GM18498 (cell line): ENCODE measurements around the gene SPPL2B.
A peak's percentile ranks its signal among the peaks of the same experiment; 100 is the strongest.

ENCODE experiments used
- ATAC-seq: cut with Tn5 transposase; IDR thresholded peaks from one replicate; pipeline ENCODE4 v1.9.1; 2021; ENCODE audit warnings: mild to moderate bottlenecking, moderate library complexity; ENCODE audit not compliant: unreplicated experiment

Gene SPPL2B

DNA sequence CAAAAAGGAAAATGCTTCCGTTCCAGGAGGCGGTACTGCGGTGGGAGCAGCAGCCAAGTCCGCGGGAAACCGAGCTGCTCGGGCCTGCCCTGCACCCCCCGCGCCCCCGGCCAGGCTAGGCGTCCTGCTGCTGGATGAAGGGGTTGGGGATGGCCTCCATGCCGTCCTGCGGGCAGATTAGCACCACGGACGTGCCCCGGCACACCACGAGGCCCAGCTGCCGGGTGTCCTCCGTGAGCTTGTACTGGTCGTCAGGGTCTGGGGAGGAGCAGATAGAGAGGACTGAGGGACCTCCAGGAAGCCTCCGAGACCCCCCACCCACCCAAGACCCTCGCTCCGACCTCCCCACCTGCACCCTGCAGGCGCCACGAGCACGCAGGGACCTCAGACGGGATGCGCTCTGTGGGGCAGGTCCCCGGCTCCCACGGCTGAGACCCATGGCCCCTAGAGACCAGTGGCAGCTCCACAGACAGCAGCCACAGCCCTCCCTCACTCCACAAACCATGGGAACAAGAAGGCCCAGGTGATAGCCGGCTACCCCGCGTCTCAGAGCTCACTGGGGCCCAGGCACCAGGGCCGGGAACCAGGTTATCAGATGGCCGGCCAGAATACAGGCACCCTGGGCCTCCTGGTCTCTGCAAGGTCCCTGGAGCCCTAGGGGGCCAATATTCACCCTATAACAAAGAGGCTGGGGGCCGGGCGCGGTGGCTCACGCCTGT lies 6.8 kb upstream of the SPPL2B start:
- no peak for ATAC-seq

DNA sequence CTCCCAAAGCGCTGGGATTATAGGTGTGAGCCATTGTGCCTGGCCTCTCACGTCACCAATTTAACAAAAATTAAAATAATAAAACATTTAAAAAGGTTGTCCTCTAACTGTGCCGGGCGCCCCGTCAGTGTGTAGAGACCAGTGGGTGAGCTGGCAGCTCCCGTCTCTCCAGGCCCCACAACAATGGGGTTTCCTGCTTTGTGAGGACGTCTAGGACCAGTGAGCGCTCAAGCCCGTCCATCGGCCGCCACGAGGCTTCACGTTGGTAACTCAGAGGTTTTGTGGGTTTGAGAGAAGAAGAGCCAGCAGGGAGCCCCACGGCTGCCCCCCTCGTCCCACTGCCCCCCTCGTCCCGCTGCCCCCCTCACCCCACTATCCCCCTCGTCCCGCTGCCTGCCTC lies 4.8 kb upstream of the SPPL2B start:
- ATAC-seq: no peak

DNA sequence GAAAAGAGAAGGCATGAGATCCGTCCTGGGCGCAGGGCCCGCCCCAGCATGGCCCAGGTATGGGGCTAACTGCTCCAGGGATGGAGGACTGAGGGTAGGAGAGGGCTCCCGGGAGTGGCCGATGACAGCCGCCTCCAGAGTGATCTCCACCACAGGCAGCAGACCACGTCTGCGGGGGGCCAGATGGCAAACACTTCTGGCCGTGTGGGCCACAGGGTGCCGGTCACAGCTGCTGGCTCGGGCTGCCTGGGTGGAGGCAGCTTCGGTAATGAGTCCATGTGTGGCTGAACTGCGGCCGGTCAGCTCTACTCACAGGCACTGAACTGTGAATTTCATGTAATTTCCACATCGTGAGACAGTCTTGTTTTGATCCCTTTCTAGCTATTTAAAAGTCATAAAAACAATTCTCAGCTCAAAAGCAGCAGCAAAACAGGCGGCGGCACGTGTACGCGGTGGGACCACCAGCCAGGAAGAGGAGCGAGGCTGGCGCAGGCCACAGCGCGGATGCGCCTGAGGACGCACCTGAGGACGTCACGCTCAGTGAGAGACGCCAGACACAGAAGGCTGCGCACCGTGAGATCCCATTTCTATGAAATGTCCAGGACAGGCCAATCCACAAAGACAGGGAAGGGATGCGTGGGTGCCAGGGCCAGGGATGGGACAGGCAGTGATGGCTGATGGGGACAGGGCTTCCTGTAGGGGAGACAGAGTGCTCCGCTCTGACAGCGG lies 4.1 kb upstream of the SPPL2B start:
- ATAC-seq: no peak

DNA sequence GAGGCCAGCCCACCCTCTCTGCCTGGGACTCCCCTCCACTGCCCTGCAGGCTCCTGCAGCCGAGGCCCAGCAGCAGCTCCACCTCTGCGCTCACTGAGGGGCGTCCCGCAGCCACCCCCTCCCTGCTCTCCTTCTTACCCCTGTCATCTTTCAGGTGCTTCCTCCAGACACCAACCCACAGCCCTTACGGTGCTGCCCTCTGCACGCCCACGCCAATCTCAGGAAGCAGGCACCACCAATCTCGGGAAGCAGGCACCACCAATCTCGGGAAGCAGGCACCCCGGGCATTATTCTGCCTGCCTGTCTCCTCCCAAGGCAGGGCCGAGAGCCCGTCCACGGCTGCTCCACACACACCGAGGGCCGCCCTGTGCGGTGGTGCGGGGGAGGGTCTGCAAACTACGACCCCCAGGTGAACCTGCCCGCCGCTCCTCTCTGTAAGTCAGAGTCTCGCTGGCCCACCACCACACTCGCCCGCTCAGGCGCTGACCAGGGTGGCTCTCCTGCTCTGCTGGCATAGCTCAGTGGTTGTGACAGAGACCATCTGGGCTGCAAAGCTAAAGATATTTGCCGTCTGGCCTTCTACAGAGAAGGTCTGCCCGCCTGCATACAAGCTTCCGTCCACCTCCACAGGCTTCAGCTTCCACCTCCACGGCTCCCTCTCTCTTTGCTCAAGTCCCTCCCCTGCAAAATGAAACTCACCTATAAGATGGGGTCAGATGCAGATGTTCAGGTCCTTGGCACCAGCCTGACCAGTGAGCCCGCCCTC lies 3.0 kb upstream of the SPPL2B start:
- no peak for ATAC-seq

DNA sequence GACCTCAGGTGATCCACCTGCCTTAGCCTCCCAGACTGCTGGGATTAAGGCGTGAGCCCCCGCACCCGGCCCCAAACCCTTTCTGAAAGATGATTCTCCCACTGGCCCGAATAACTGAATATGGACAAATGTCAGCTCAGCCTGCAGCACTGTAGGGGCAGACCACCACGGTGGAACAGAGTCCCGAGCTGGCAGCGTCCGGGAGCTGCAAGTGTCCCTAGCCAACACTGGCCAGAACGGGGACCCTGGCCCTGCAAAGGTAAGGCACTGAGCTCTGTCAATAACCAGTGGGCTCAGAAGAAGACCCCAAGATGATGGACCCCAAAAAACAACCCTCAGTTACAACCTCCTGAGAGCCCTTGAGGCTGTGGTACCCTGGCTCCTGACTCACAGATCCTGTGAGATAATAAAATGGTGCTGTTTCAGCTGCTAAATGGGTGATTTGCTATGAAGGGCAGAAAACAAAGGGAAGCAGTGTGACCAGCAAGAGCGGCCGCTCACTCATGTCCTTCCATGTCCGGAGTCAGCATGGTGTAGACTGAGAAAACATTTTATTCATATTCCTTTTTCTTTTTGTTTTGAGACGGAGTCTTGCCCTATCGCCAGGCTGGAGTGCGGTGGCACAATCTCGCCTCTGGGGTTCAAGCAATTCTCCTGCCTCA lies 1.7 kb upstream of the SPPL2B start:
- ATAC-seq: no peak

DNA sequence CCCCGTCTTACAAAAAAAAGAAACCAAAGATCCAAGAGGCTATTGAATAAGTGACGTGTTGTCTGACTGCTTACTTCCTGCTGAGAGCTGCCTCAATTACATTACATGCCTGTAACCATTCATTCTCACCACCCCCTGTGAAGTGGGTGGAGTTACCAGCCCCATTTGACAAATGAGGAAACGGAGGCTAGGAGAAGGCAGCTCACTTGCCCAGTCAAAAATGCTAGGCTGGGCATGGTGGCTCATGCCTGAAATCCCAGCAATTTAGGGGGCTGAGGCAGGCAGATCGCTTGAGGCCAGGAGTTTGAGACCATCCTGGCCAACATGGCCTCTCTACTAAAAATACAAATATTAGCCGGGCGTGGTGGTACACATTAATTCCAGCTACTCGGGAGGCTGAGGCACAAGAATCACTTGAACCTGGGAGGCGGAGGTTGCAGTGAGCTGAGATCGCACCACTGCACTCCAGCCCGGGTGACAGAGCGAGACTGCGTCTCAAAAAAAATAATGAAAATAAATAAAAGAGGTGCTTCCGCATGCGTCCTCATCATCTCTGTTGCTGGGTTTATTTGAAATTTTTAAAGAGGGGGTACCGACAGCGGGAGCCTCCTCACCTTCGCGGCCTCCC lies 597 bp upstream of the SPPL2B start:
- ATAC-seq: peak; percentile 36

DNA sequence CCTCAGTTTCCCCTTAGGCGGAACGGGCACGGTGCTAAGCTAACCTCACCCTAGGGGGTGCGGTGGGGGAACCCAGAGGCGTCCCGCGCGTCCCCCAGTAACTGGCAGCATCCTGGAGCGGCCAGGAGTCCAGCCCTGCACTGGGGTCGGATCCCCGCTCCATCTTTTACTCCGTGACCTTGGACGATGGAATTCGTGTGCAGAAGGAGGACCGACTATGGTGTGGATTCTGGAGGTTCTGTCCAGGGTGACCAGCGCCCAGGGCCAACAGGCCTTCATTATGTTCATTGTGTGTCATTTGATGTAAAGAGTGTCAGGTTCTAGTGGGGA lies 630 bp downstream of the SPPL2B start:
- no peak for ATAC-seq

DNA sequence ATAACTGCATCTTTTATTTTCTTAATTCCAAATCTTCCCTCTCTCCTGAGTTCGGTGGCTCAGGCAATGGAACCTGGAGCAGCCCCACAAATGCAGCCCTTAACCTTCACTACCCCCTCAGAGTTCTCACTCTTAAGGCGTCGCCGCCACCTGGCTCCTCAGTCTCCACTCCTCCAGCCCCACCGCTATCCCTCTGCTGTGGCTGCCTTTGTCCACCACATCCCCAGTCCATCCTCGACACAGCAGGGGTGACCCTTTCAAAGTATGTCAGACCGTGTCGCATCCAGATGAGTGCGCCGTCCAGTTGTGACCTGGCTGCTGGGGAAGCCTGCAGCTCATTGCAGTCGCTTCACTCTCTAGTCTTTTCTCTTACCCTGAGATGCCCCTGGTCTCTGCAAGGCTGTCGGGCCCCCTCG lies 1.0 kb downstream of the SPPL2B start:
- no peak for ATAC-seq

DNA sequence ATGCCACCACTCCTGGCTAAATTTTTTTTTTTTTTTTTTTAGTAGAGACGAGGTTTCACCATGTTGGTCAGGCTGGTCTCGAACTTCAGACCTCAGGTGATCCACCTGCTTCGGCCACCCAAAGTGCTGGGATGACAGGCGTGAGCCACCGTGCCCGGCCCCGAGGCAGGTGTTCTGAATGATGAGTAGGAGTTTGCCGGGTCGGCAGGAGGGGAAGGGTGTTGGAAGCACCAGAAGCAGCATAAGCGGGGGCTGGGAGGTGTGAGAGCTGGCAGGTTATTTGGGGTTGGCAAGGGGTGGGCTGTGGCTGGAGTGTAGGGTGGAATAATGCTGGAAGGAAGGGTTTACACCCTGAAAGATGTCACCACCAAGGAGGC lies 1.8 kb downstream of the SPPL2B start:
- no peak for ATAC-seq

DNA sequence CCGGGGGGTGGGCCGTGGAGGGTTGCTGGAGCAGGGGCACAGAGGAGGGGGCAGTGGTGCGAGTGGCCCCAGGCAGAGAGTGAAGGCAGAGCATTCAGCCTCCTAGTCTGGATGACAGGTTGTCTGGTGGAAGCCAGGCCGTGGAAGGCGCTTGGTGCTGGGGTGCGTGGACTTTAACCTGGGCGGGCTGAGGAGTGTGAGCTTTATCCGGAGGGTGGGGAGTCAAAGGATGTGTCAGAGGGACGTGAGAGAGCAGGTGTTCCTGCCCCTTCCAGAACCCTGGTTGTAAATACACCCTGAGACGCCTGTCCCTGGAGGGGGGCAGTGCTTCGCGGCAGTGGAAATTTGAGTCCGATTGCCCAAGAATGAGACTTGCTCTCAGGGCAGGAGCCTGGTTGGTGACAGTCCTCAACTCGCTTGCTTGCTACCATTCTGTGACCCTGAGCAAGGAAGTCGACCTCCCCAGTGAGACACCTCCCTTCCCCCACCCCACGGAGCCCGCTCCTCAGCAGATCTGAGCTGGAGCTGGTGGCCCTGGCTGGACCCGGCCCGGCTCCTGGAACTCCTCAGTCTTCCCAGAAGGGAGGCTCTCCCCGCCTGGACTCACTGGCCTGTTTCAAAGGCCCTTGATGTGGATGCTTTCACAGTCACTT lies 2.3 kb downstream of the SPPL2B start:
- no peak for ATAC-seq

DNA sequence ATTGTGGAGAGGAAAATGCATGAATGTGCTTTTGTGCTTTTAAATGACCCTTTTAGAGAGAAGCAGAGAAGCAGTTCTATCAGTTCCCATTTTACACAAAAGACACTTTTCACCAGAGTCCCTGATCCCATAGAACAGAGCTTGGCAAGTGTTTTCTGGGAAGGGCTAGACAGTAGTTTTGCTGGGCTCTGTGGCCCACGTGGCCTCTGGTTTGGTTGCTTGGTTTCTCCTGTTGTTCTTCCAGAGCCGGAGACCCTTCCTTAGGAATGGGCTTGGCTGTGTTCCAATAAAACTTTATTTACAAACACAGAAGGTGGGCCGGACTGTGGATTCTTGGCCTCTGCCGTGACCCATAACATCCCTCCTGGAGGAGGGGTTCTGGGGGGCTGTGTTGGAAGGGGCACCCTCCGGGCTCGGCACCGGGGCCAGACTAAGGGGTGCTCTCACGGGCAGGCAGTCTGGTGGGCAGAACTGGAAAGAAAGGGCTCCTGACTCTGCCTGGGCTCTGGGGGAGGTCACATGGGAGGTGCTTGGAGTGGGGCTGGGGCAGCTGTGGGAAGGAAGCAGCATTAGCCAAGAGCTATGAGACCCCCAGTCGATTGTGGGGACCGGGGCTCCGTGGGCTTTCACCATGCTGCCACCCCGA lies 3.2 kb downstream of the SPPL2B start:
- no peak for ATAC-seq

DNA sequence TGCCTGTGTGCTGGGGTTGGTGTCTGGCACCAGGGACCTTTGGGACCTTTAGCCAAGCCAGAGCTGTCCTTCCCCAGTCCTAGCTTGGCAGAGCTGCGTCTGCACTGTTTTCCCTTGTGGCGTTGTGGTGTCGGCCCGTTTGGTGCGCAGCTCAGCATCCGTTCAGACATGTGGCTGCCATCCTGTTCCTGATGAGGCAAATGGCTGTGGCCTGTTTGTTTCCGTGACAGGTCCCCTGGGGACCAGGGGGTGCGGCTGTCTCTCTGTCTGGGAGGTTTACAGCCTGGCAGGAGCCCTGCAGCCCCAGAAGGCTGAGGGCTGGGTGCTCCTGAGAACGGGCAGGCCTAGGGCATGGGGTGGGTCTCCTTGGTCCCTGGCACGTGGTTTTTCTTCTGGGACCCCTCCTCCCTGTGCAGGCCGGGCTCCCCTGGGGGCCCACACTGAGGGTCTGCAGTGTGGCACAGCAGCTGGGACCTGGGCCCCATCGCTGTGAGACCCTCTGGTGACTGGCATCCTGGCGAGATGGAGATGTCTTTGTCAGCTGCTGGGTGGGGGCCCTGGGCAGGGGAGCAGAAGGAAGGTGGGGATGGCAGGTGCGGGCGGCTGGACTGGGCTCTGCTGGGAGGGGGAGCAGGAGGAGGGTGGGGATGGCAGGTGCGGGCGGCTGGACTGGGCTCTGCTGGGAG lies 4.0 kb downstream of the SPPL2B start:
- ATAC-seq: no peak

DNA sequence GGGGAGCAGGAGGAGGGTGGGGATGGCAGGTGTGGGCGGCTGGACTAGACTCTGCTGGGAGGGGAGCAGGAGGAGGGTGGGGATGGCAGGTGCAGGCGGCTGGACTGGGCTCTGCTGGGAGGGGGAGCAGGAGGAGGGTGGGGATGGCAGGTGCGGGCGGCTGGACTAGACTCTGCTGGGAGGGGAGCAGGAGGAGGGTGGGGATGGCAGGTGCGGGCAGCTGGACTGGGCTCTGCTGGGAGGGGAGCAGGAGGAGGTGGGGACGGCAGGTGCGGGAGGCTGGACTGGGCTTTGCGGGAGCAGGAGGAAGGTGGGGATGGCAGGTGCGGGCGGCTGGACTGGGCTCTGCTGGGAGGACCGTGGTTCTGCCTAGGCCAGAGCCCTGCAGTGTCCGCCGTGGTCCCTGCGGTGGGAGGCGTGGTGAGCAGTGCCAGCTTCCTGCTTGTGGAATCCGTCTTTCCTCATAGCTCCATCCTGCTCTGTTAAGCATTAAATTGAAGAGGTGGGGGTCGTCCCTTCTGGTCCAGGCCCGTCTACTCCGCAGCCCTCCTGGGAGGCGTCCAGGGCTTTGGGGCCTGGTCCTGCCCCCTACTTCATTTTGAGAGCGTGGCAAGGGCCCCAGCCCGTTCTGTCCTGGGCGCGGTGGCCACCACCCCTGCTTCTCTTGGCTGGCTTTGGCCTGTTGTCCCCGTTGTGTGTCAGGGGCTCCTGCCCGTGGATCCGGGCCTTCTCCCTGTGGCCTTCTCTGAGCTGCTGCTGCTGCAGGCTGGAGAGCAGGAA lies 4.7 kb downstream of the SPPL2B start:
- ATAC-seq: no peak

DNA sequence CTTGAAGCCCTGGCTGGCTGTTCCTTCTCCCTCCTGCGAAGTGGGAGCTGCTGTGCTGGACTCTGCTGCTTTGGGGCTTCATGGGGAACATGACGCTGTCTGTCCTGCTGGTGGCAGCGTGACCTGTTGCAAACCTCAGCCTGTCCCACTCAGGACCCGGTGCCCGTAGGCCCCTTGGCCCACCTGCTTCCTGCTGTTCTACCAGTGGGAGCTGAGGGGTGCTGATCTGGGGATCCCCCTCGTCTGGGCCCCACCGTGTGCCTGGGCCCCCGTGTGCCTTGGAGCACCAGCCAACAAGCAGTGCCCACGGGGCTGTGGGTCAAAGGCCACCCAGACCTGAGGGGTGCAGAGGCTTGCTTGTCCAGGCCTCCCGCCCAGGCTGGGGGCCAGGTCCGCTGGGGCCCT lies 5.3 kb downstream of the SPPL2B start:
- no peak for ATAC-seq

DNA sequence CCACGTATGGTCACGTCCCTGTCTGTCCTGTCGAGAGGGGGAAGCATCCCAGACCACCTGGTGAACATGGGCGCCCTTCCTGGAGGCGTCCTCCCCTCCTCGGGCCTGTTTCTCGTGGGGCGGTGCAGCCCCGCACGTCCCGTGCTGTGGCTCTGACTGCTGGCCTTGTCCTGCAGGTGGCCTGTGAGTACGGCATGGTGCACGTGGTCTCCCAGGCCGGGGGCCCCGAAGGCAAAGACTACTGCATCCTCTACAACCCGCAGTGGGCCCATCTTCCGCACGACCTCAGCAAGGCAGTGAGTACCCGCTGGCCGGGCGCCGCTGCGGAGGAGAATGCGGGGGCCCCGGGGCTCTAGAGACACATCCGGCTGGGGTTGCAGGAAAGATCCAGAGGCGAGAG lies 5.9 kb downstream of the SPPL2B start:
- no peak for ATAC-seq

DNA sequence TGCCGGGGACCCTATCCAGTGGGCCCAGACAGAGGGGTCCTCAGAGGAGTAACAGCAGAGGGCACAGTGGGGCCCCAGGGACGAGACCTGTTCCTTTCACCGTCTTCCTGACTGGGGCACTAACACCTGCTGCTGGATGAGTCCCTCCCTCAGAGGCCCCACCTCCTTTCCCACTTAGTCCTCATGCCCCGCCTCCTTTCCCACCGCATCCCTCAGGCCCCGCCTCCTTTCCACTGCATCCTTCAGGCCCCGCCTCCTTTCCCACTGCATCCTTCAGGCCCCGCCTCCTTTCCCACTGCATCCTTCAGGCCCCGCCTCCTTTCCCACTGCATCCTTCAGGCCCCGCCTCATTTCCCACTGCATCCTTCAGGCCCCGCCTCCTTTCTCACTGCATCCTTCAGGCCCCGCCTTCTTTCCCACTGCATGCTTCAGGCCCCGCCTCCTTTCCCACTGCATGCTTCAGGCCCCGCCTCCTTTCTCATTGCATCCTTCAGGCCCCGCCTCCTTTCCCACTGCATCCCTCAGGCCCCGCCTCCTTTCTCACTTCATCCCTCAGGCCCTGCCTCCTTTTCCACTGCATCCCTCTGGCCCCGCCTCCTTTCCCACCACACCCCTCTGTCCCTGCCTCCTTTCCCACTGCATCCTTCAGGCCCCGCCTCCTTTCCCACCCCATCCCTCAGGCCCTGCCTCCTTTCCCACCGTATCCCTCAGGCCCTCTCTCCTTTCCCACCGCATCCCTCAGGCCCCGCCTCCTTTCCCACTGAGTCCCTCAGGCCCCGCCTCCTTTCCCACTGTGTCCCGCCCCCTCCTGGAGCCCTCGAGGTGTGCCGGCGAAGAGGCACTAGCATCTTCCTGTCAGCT lies 6.7 kb downstream of the SPPL2B start:
- no peak for ATAC-seq

DNA sequence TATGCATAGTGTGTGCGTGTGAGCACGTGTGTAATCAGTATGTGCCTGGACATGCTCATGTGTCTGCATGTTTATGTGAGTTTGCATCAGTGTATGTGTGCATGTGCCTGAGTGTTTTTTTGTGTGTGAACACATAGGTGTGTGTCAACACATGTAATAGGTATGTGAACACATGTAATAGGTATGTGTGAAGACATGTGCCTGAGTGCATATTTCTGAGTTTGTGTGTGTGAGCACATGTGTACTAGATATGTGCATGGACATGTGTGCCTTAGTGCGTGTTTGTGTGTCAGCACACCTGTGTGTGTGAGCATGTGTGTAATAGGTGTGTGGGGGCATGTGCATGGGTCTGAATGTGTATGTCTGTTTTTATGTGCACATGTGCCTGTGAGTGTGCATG lies 7.4 kb downstream of the SPPL2B start:
- no peak for ATAC-seq
